SK-N-SH (cell line): ENCODE data around the gene ECE1. TPM values are rescaled to one million over a fixed set of nuclear protein-coding genes. Genes with fewer than 3 reads are reported as not detected.

Source experiments
- CTCF ChIA-PET: fragments of 300-600, 350-600 bp; formaldehyde crosslinking; extraction: SDS; loops from one replicate; lab custom pipeline; 2021; lab: Yijun Ruan, JAX
- POLR2A ChIA-PET: fragments of 350-600 bp; sonication (Branson Sonifier 250); formaldehyde crosslinking; extraction: SDS; loops from one replicate; lab custom pipeline; 2020; ENCODE audit warnings: antibody characterized with exemption, inconsistent platforms; lab: Yijun Ruan, JAX
- DNase-seq: peaks from one replicate; pipeline ENCODE4 v3.0.0; 2012
- H2AFZ ChIP-seq: fragments of 200-600 bp; sonication (generic); 2 replicates; pipeline ENCODE4 v1.8.1; 2016; ENCODE audit warnings: antibody characterized with exemption, mild to moderate bottlenecking, low read depth
- H3F3A ChIP-seq: fragments of 200-600 bp; sonication (generic); replicated peaks from 2 replicates; pipeline ENCODE3; 2016; ENCODE audit warnings: antibody characterized with exemption, mild to moderate bottlenecking; ENCODE audit not compliant: insufficient read depth
- H3K27ac ChIP-seq, 2 experiments: fragments of 200-500 bp in 1 of 2; fragments of 200-600 bp in 1 of 2; sonication (Bioruptor generic) in 1 of 2; sonication (generic), shearing (Covaris generic) in 1 of 2; 2 replicates each; pipeline versions ENCODE4 v1.5.1 to v1.6.1; 2014 to 2016; ENCODE audit warnings: low read depth in 2 of 2, inconsistent platforms in 1 of 2, low read length in 1 of 2, mild to moderate bottlenecking in 1 of 2, mixed read lengths in 1 of 2
- H3K27me3 ChIP-seq: fragments of 200-600 bp; sonication (generic), shearing (Covaris generic); 2 replicates; pipeline ENCODE4 v1.6.1; 2016; ENCODE audit warnings: mixed run types; ENCODE audit not compliant: insufficient read depth
- H3K36me3 ChIP-seq, 2 experiments: fragments of 200-500 bp in 1 of 2; fragments of 200-600 bp in 1 of 2; sonication (Bioruptor generic) in 1 of 2; sonication (generic) in 1 of 2; replicated peaks in 1 of 2; 2 replicates each; pipeline versions ENCODE3 to v1.5.1; 2014 to 2016; ENCODE audit warnings: low read length in 1 of 2, mild to moderate bottlenecking in 1 of 2; ENCODE audit not compliant: insufficient read depth in 2 of 2, control insufficient read depth in 1 of 2
- H3K4me1 ChIP-seq, 2 experiments: fragments of 200-500 bp in 1 of 2; fragments of 200-600 bp in 1 of 2; sonication (Bioruptor generic) in 1 of 2; sonication (generic), shearing (Covaris generic) in 1 of 2; 2 replicates each; pipeline versions ENCODE4 v1.5.1 to v1.6.1; 2014 to 2016; ENCODE audit warnings: low read depth in 1 of 2, low read length in 1 of 2, mixed run types in 1 of 2; ENCODE audit not compliant: insufficient read depth in 2 of 2, control insufficient read depth in 1 of 2
- H3K4me2 ChIP-seq: fragments of 200-600 bp; sonication (generic), shearing (Covaris generic); 2 replicates; pipeline ENCODE4 v1.6.1; 2017; ENCODE audit warnings: mixed run types
- H3K4me3 ChIP-seq, 2 experiments: fragments of 200-500 bp in 1 of 2; fragments of 200-600 bp in 1 of 2; sonication (Bioruptor generic) in 1 of 2; sonication (generic), shearing (Covaris generic) in 1 of 2; 2 replicates each; pipeline versions ENCODE4 v1.5.1 to v1.8.1; 2014 to 2016; ENCODE audit warnings: low read depth in 2 of 2, inconsistent platforms in 1 of 2, low read length in 1 of 2, mild to moderate bottlenecking in 1 of 2, mixed read lengths in 1 of 2, moderate library complexity in 1 of 2
- H3K79me2 ChIP-seq: fragments of 200-600 bp; sonication (generic); 2 replicates; pipeline ENCODE4 v1.8.1; 2017; ENCODE audit warnings: mild to moderate bottlenecking; ENCODE audit not compliant: insufficient read depth
- H3K9ac ChIP-seq: fragments of 200-600 bp; sonication (generic); 2 replicates; pipeline ENCODE4 v1.6.1; 2017; ENCODE audit warnings: mixed run types
- H3K9me2 ChIP-seq: fragments of 200-600 bp; sonication (generic); 2 replicates; pipeline ENCODE4 v1.6.1; 2017; ENCODE audit warnings: mixed run types
- H3K9me3 ChIP-seq: fragments of 200-600 bp; sonication (generic); 2 replicates; pipeline ENCODE4 v1.6.1; 2017; ENCODE audit warnings: mixed run types, mild to moderate bottlenecking, moderate library complexity
- H4K20me1 ChIP-seq: fragments of 200-600 bp; sonication (generic); 2 replicates; pipeline ENCODE4 v1.6.1; 2017; ENCODE audit warnings: mild to moderate bottlenecking, mixed run types; ENCODE audit not compliant: insufficient read depth
- CHD2 ChIP-seq: fragments of 150-350 bp; IDR thresholded peaks from 2 replicates; pipeline ENCODE4 v1.6.1; 2018; ENCODE audit warnings: low read length; ENCODE audit not compliant: partially characterized antibody
- ELF1 ChIP-seq: IDR thresholded peaks from 2 replicates; pipeline ENCODE4 v1.4.0; 2012
- EP300 ChIP-seq, 2 experiments: IDR thresholded peaks; 2 replicates each; pipeline versions ENCODE4 v1.4.0 to v1.6.1; 2012; ENCODE audit warnings: borderline replicate concordance in 1 of 2, low read depth in 1 of 2, low read length in 1 of 2
- FOXM1 ChIP-seq: IDR thresholded peaks from 2 replicates; pipeline ENCODE4 v1.4.0; 2012; ENCODE audit warnings: low read depth, mild to moderate bottlenecking
- GATA2 ChIP-seq: sonication (generic); formaldehyde crosslinking; IDR thresholded peaks from 2 replicates; pipeline ENCODE4 v1.5.0; 2020; ENCODE audit warnings: mild to moderate bottlenecking, missing genetic modification reagents
- IRF3 ChIP-seq: fragments of 150-350 bp; IDR thresholded peaks from 2 replicates; pipeline ENCODE4 v1.6.1; 2016; ENCODE audit warnings: mild to moderate bottlenecking, low read depth, low read length
- JUND ChIP-seq: IDR thresholded peaks from 2 replicates; pipeline ENCODE4 v1.4.0; 2012
- MAX ChIP-seq: IDR thresholded peaks from 2 replicates; pipeline ENCODE4 v1.4.0; 2012; ENCODE audit warnings: low read depth
- MXI1 ChIP-seq: IDR thresholded peaks from 2 replicates; pipeline ENCODE4 v1.6.1; 2012; ENCODE audit warnings: mild to moderate bottlenecking, low read depth, low read length, improper control_type of control experiment
- POLR2AphosphoS5 ChIP-seq: IDR thresholded peaks from 2 replicates; pipeline ENCODE4 v1.6.1; 2012; ENCODE audit warnings: low read depth, low read length
- RAD21 ChIP-seq: IDR thresholded peaks from 2 replicates; pipeline ENCODE4 v1.6.1; 2012; ENCODE audit warnings: mild to moderate bottlenecking, low read length
- RCOR1 ChIP-seq: fragments of 150-350 bp; IDR thresholded peaks from 2 replicates; pipeline ENCODE4 v1.6.1; 2017; ENCODE audit warnings: antibody characterized with exemption, low read length
- RXRA ChIP-seq: IDR thresholded peaks from 2 replicates; pipeline ENCODE4 v1.4.0; 2012; ENCODE audit warnings: low read depth, mild to moderate bottlenecking, borderline replicate concordance
- SMC3 ChIP-seq: IDR thresholded peaks from 2 replicates; pipeline ENCODE4 v1.6.1; 2012; ENCODE audit warnings: low read depth, low read length, improper control_type of control experiment
- TAF1 ChIP-seq: IDR thresholded peaks from 2 replicates; pipeline ENCODE4 v1.6.1; 2012; ENCODE audit warnings: low read depth, mild to moderate bottlenecking, low read length, moderate library complexity, borderline replicate concordance
- WGBS: methylation state at CpG from one replicate; pipeline ENCODE4 v1.1.6; 2017; ENCODE audit warnings: low lambda C conversion rate; 5-methylcytosine and 5-hydroxymethylcytosine counted together
- polyA plus RNA-seq, 3 experiments: library from polyadenylated mRNA; depleted of rRNA; stranded (reverse); fragments of >200 nt; gene quantifications; 2 replicates each; pipeline ENCODE4 v1.2.3, GENCODE V29; 2012

ECE1 gene
- polyA plus RNA-seq, 1 of the 3 experiments (the other 2 are of a cell fraction): 96.6 TPM

GRCh38 chr1:21305900-21306189 lies 15.6 kb upstream of the ECE1 start:
- H3K4me2 ChIP-seq: no peak overlapping the region
- H2AFZ ChIP-seq: no peak overlapping the region
- H4K20me1 ChIP-seq: no peaks in the 10 kb centered on the region
- peak overlapping the region in 1 of 2 experiments; percentile 91; a peak in 2 of 4 replicates for H3K27ac ChIP-seq
- no peak overlapping the region for H3K4me3 ChIP-seq
- 72% methylated on average over 1 of the region's 1 CpG for WGBS
- TF ChIP-seq SMC3 (no peak), TAF1 (no peak), POLR2AphosphoS5 (no peak), RAD21 (no peak), FOXM1 (no peak), JUND (no peak), GATA2 (CRISPR knock-in tag) (no peak), ELF1 (no peak), RXRA (no peak)
- peaks cover 12% of the 10 kb centered on the region for H3F3A ChIP-seq
- ChIA-PET POLR2A (interaction anchor here (1.0 to 1.4 kb wide), 2 partner anchors 51 to 56 kb away, joined by 3 to 4 read pairs; no protein-coding TSS in a partner anchor), CTCF (interaction anchor here (0.7 to 5.1 kb wide), 6 partner anchors 36 to 73 kb away, joined by 3 to 32 read pairs (median 6); no protein-coding TSS in a partner anchor)
- H3K9me2 ChIP-seq: no peaks in the 10 kb centered on the region
- peaks cover 51 to 82% of the 10 kb centered on the region in 2 experiments for H3K4me1 ChIP-seq
- no peaks in the 10 kb centered on the region for H3K27me3 ChIP-seq
- no peak for DNase-seq
- no peak overlapping the region for H3K9ac ChIP-seq
- peaks cover 3% of the 10 kb centered on the region; the same call in 1 of the 2 replicates for H3K79me2 ChIP-seq
- H3K36me3 ChIP-seq: no peaks in the 10 kb centered on the region
- H3K9me3 ChIP-seq: no peaks in the 10 kb centered on the region

- H3K36me3 ChIP-seq: no peaks in the 10 kb centered on the region
- no peaks in the 10 kb centered on the region for H4K20me1 ChIP-seq
- H3K9me2 ChIP-seq: no peaks in the 10 kb centered on the region
- DNase-seq: no peak
- WGBS: 72% methylated on average over 16 of the region's 16 CpGs
- H3F3A ChIP-seq: peaks cover 12% of the 10 kb centered on the region
- no peaks in the 10 kb centered on the region for H3K27me3 ChIP-seq
- H3K9ac ChIP-seq: no peak overlapping the region
- TF ChIP-seq IRF3 (no peak), MXI1 (peak; percentile 45; the same call in 1 of the 2 replicates), RCOR1 (peak; percentile 62), RXRA (no peak), GATA2 (CRISPR knock-in tag) (peak; percentile 42), EP300 (IDR thresholded peaks at IDR 0.05; ENCODE audit: borderline replicate concordance in 1 of 2, low read depth in 1 of 2, low read length in 1 of 2) (no peak), MAX (no peak), CHD2 (no peak)
- peak overlapping the region in 1 of 2 experiments; percentile 91; a peak in 3 of 4 replicates for H3K27ac ChIP-seq
- H3K9me3 ChIP-seq: no peaks in the 10 kb centered on the region
- H3K4me3 ChIP-seq: no peak overlapping the region
- no peak overlapping the region for H2AFZ ChIP-seq
- ChIA-PET CTCF (interaction anchor here (0.7 to 5.1 kb wide), 6 partner anchors 35 to 73 kb away, joined by 3 to 32 read pairs (median 6); no protein-coding TSS in a partner anchor), POLR2A (interaction anchor here (1.0 to 1.4 kb wide), 2 partner anchors 51 to 56 kb away, joined by 3 to 4 read pairs; no protein-coding TSS in a partner anchor)
- peaks cover 3% of the 10 kb centered on the region; the same call in 1 of the 2 replicates for H3K79me2 ChIP-seq
- peak overlapping the region; percentile 20; the same call in 1 of the 2 replicates for H3K4me2 ChIP-seq
- H3K4me1 ChIP-seq: peaks cover 51 to 77% of the 10 kb centered on the region in 2 experiments
Measured at GRCh38 chr1:21305155-21305899, 15.1 kb upstream of the ECE1 start.
